Effector memory CD8-positive, alpha-beta T cell (primary cell): ENCODE results near the gene PRPSAP2.
"Not testable (repeated sequence)": the region's sequence is repeated elsewhere in the genome, so short reads cannot be mapped to it uniquely, and the experiment has no call there.

Experiments
- ATAC-seq: fragments of 150-1000 bp; cut with Tn5 transposase; replicated peaks from 2 replicates; pipeline ENCODE4 v1.10.0; 2021; ENCODE audit warnings: mild to moderate bottlenecking, moderate library complexity
- DNase-seq, 3 experiments: peaks; one replicate each; pipeline ENCODE4 v3.0.0; 2021
- H3K27ac Mint-ChIP-seq, 2 donors: one replicate each; pipeline ENCODE4 v1.8.0; 2022; ENCODE audit warnings: mild to moderate bottlenecking in 2 of 2, mixed read lengths in 2 of 2, moderate library complexity in 2 of 2
- H3K27me3 Mint-ChIP-seq, 2 donors: one replicate each; pipeline ENCODE4 v1.8.0; 2022; ENCODE audit warnings: mixed read lengths in 2 of 2
- H3K36me3 Mint-ChIP-seq: one replicate; pipeline ENCODE4 v1.8.0; 2022; ENCODE audit warnings: mild to moderate bottlenecking, moderate library complexity, mixed read lengths; ENCODE audit not compliant: insufficient read depth
- H3K4me1 Mint-ChIP-seq, 2 donors: one replicate each; pipeline ENCODE4 v1.8.0; 2022; ENCODE audit warnings: low read depth in 2 of 2, mixed read lengths in 2 of 2
- H3K4me3 Mint-ChIP-seq, 2 donors: one replicate each; pipeline ENCODE4 v1.8.0; 2022; ENCODE audit warnings: mild to moderate bottlenecking in 2 of 2, mixed read lengths in 2 of 2, moderate library complexity in 2 of 2
- H3K9me3 Mint-ChIP-seq, 2 donors: one replicate each; pipeline ENCODE4 v1.8.0; 2022; ENCODE audit warnings: mixed read lengths in 2 of 2
- total RNA-seq, 9 experiments: gene quantifications; one replicate each; lab custom pipeline; 2026; lab: John Stamatoyannopoulos, UW

PRPSAP2 gene
- total RNA-seq, result 29.6 to 58.4 (median 48.7) reads per million in 9 experiments

GRCh38 chr17:18857864-18858566, at the start of gene PRPSAP2:
PRPSAP2 (plus strand) TSS chr17:18858131; CDS start chr17:18865834, 7,703 bp downstream.
- peak; percentile 88 to 91 (median 89) for DNase-seq
- H3K4me3 Mint-ChIP-seq, result peak within 1 kb of the TSS; percentile 82 to 94
- H3K27me3 Mint-ChIP-seq, result no peaks in the 10 kb centered on the region
- H3K9me3 Mint-ChIP-seq, result no peaks in the 10 kb centered on the region
- peak within 1 kb of the TSS; percentile 89 to 95 for H3K27ac Mint-ChIP-seq
- peaks cover 14% of the 10 kb centered on the region for H3K36me3 Mint-ChIP-seq
- ATAC-seq, result peak; percentile 86
- H3K4me1 Mint-ChIP-seq, result peaks cover 40 to 43% of the 10 kb centered on the region in 2 donors

- not testable (repeated sequence) for H3K27ac Mint-ChIP-seq, DNase-seq, H3K9me3 Mint-ChIP-seq, H3K4me3 Mint-ChIP-seq, ATAC-seq, H3K36me3 Mint-ChIP-seq, H3K27me3 Mint-ChIP-seq, H3K4me1 Mint-ChIP-seq
These were observed 42.0 kb upstream of the PRPSAP2 start for GRCh38 chr17:18815924-18816323.

- H3K27ac Mint-ChIP-seq, H3K36me3 Mint-ChIP-seq, H3K4me3 Mint-ChIP-seq, H3K9me3 Mint-ChIP-seq, H3K4me1 Mint-ChIP-seq: not testable (repeated sequence)
- peaks cover 5 to 14% of the 10 kb centered on the region in 2 donors for H3K27me3 Mint-ChIP-seq
- ATAC-seq (peak; percentile 76), DNase-seq (peak; percentile 45 to 62 (median 50))
These were observed 41.2 kb upstream of the PRPSAP2 start for GRCh38 chr17:18816489-18817371.

GRCh38 chr17:18821430-18821829, 36.5 kb upstream of the PRPSAP2 start:
- H3K4me3 Mint-ChIP-seq, ATAC-seq, H3K36me3 Mint-ChIP-seq, H3K27ac Mint-ChIP-seq, H3K4me1 Mint-ChIP-seq, H3K9me3 Mint-ChIP-seq, DNase-seq: not testable (repeated sequence)
- peaks cover 8 to 26% of the 10 kb centered on the region in 2 donors for H3K27me3 Mint-ChIP-seq

- H3K36me3 Mint-ChIP-seq, H3K27me3 Mint-ChIP-seq, H3K4me1 Mint-ChIP-seq, DNase-seq, ATAC-seq, H3K27ac Mint-ChIP-seq, H3K9me3 Mint-ChIP-seq, H3K4me3 Mint-ChIP-seq: not testable (repeated sequence)
These were observed 30.3 kb upstream of the PRPSAP2 start for GRCh38 chr17:18827613-18828012.

GRCh38 chr17:18848501-18848900, 9.4 kb upstream of the PRPSAP2 start:
- no peak overlapping the region for H3K27ac Mint-ChIP-seq
- no peaks in the 10 kb centered on the region for H3K9me3 Mint-ChIP-seq
- H3K36me3 Mint-ChIP-seq, result no peaks in the 10 kb centered on the region
- ATAC-seq, result no peak
- no peaks in the 10 kb centered on the region for H3K4me1 Mint-ChIP-seq
- DNase-seq, result no peak
- no peak overlapping the region for H3K4me3 Mint-ChIP-seq
- H3K27me3 Mint-ChIP-seq, result peaks cover 0 to 5% of the 10 kb centered on the region in 2 donors

GRCh38 chr17:18850679-18851078, 7.3 kb upstream of the PRPSAP2 start:
- Mint-ChIP-seq H3K9me3 (no peaks in the 10 kb centered on the region), H3K27me3 (no peaks in the 10 kb centered on the region), H3K4me3 (no peak overlapping the region), H3K4me1 (peaks cover 4 to 9% of the 10 kb centered on the region in 2 donors), H3K27ac (no peak overlapping the region), H3K36me3 (peaks cover 7% of the 10 kb centered on the region)
- DNase-seq, result no peak
- no peak for ATAC-seq

GRCh38 chr17:18851201-18851600, 6.7 kb upstream of the PRPSAP2 start:
- DNase-seq, result no peak
- Mint-ChIP-seq H3K4me3 (no peak overlapping the region), H3K36me3 (peaks cover 10% of the 10 kb centered on the region), H3K27me3 (no peaks in the 10 kb centered on the region), H3K4me1 (peaks cover 9 to 14% of the 10 kb centered on the region in 2 donors), H3K27ac (no peak overlapping the region), H3K9me3 (no peaks in the 10 kb centered on the region)
- ATAC-seq, result no peak

GRCh38 chr17:18854956-18855355, 3.0 kb upstream of the PRPSAP2 start:
- Mint-ChIP-seq H3K27ac (no peak overlapping the region), H3K36me3 (peaks cover 14% of the 10 kb centered on the region), H3K9me3 (no peaks in the 10 kb centered on the region)

GRCh38 chr17:18855831-18856569, 1.9 kb upstream of the PRPSAP2 start:
- no peaks in the 10 kb centered on the region for H3K9me3 Mint-ChIP-seq
- H3K36me3 Mint-ChIP-seq, result peaks cover 14% of the 10 kb centered on the region
- H3K4me3 Mint-ChIP-seq, result peak overlapping the region; percentile 82 to 85
- peak; percentile 78 to 81 (median 80) for DNase-seq
- ATAC-seq, result peak; percentile 82
- peaks cover 37% of the 10 kb centered on the region in 2 donors for H3K4me1 Mint-ChIP-seq
- H3K27ac Mint-ChIP-seq, result peak overlapping the region; percentile 85 to 92
- no peaks in the 10 kb centered on the region for H3K27me3 Mint-ChIP-seq

More at GRCh38 chr17:18854956-18855355, 3.0 kb upstream of the PRPSAP2 start:
- peaks cover 26 to 29% of the 10 kb centered on the region in 2 donors for H3K4me1 Mint-ChIP-seq
- peak overlapping the region; percentile 82 to 85 for H3K4me3 Mint-ChIP-seq
- DNase-seq (no peak), ATAC-seq (no peak)
- H3K27me3 Mint-ChIP-seq, result no peaks in the 10 kb centered on the region

GRCh38 chr17:18856570-18856915, 1.4 kb upstream of the PRPSAP2 start:
- Mint-ChIP-seq H3K4me3 (peak overlapping the region; percentile 82 to 85), H3K36me3 (peaks cover 14% of the 10 kb centered on the region), H3K27ac (peak overlapping the region; percentile 85 to 92), H3K9me3 (no peaks in the 10 kb centered on the region), H3K27me3 (no peaks in the 10 kb centered on the region), H3K4me1 (peaks cover 37 to 39% of the 10 kb centered on the region in 2 donors)
- DNase-seq, result no peak
- ATAC-seq, result no peak

- Mint-ChIP-seq H3K4me1 (peaks cover 40 to 43% of the 10 kb centered on the region in 2 donors), H3K27me3 (no peaks in the 10 kb centered on the region), H3K27ac (peak overlapping the region; percentile 89 to 95), H3K9me3 (no peaks in the 10 kb centered on the region), H3K4me3 (peak overlapping the region; percentile 82 to 94), H3K36me3 (peaks cover 14% of the 10 kb centered on the region)
- DNase-seq, result no peak
- ATAC-seq, result no peak
These were observed 775 bp downstream of the PRPSAP2 start for GRCh38 chr17:18858567-18859245.

GRCh38 chr17:18859256-18859655, 1.3 kb downstream of the PRPSAP2 start:
- peaks cover 40 to 43% of the 10 kb centered on the region in 2 donors for H3K4me1 Mint-ChIP-seq
- H3K9me3 Mint-ChIP-seq, result no peaks in the 10 kb centered on the region
- H3K4me3 Mint-ChIP-seq, result peak overlapping the region; percentile 82 to 94
- DNase-seq (no peak), ATAC-seq (no peak)
- H3K36me3 Mint-ChIP-seq, result peaks cover 14% of the 10 kb centered on the region
- no peaks in the 10 kb centered on the region for H3K27me3 Mint-ChIP-seq
- peak overlapping the region; percentile 89 to 95 for H3K27ac Mint-ChIP-seq
